Measurements from ENCODE around the gene FBH1. TPM values are rescaled to one million over a fixed set of nuclear protein-coding genes. Genes with fewer than 3 reads are reported as not detected.

FBH1 gene
- total and polyA plus RNA-seq, 10 of the 15 experiments (the other 5 are each of a cell fraction or from before 2014, with no cell fraction given), result 6.1 to 67.6 (median 47.2) TPM

- H3K36me3 ChIP-seq (ENCODE audit: control insufficient read depth in 2 of 2, insufficient read depth in 2 of 2, low read length in 1 of 2), result peaks cover 25 to 41% of the 10 kb centered on the region in 2 experiments
- 100% methylated on average over 4 of the region's 4 CpGs for WGBS (ENCODE audit: insufficient coverage, insufficient replicate concordance, low lambda C conversion rate, missing lambda C conversion rate)
- CTCF ChIA-PET, result no interaction called here
- RAD21 ChIA-PET (ENCODE audit: unreplicated experiment), result no interaction called here
- POLR2A ChIA-PET, result no interaction called here
- SMC1A ChIA-PET (ENCODE audit: uncharacterized antibody, unreplicated experiment), result no interaction called here
- no peak overlapping the region for H3K27ac ChIP-seq (ENCODE audit: control insufficient read depth, insufficient read depth)
- no peak overlapping the region for H3K9ac ChIP-seq (ENCODE audit: control insufficient read depth, insufficient read depth, low read length)
- H3K79me2 ChIP-seq (ENCODE audit: control insufficient read depth, insufficient read depth, low read length), result no peaks in the 10 kb centered on the region
- no peak for TF ChIP-seq SREBF1 (IDR thresholded peaks at IDR 0.05; ENCODE audit: low read length)
- no peak for TF ChIP-seq PML (IDR thresholded peaks at IDR 0.05; ENCODE audit: low read length)
- TF ChIP-seq IRF3 (IDR thresholded peaks at IDR 0.05), result no peak
- TF ChIP-seq KDM1A (IDR thresholded peaks at IDR 0.05; ENCODE audit: borderline replicate concordance), result no peak
- TF ChIP-seq YY1 (IDR thresholded peaks at IDR 0.05; ENCODE audit: low read depth, low read length), result no peak
- TF ChIP-seq HDGF (IDR thresholded peaks at IDR 0.05), result no peak
- TF ChIP-seq ZNF622 (IDR thresholded peaks at IDR 0.05), result no peak
- no peak for TF ChIP-seq CHD4 (IDR thresholded peaks at IDR 0.05)
- no peak for TF ChIP-seq CHD2 (IDR thresholded peaks at IDR 0.05; ENCODE audit: borderline replicate concordance, low read depth, low read length)
- no peak for TF ChIP-seq ZBED1 (IDR thresholded peaks at IDR 0.05; ENCODE audit: borderline replicate concordance)
- no peak for TF ChIP-seq TARDBP (IDR thresholded peaks at IDR 0.05; ENCODE audit: borderline replicate concordance)
- TF ChIP-seq BACH1 (IDR thresholded peaks at IDR 0.05; ENCODE audit: borderline replicate concordance), result no peak
- no peak for TF ChIP-seq E2F4 (IDR thresholded peaks at IDR 0.05; ENCODE audit: low read depth, low read length)
- FAIRE-seq, result peak; percentile 38
- intact Hi-C loops (cut with micrococcal nuclease; ENCODE audit: unreplicated experiment), result no loop called here
- H4K20me1 ChIP-seq (ENCODE audit: control insufficient read depth, insufficient read depth), result no peaks in the 10 kb centered on the region
- in situ Hi-C loops (cut with MboI), result no loop called here
- no peak for ATAC-seq
- no peak overlapping the region for H3K4me2 ChIP-seq (ENCODE audit: control insufficient read depth, insufficient read depth)
- no peak for DNase-seq (ENCODE audit: low read depth, low spot score)
- H3K9me3 ChIP-seq (replicated peaks; ENCODE audit: control insufficient read depth, insufficient read depth, low read length), result no peaks in the 10 kb centered on the region
- no peaks in the 10 kb centered on the region for H3K4me1 ChIP-seq (ENCODE audit: control insufficient read depth, insufficient read depth, low read length)
- no peaks in the 10 kb centered on the region for H3K27me3 ChIP-seq (replicated peaks in 1 of 2; ENCODE audit: control insufficient read depth in 2 of 2, insufficient read depth in 2 of 2, low read length in 1 of 2)
- no TSS peak for BruUV-seq (replicated peaks)
- no peak overlapping the region for H3K4me3 ChIP-seq
- no peak overlapping the region for H2AFZ ChIP-seq (ENCODE audit: control insufficient read depth, low read depth, low read length)
Observed at GRCh38 chr10:5913736-5914135, 23.7 kb downstream of the FBH1 start.

All from GM12878 (cell line).